ENCODE data around the gene KCNT1. TPM values are rescaled to one million over a fixed set of nuclear protein-coding genes. Genes with fewer than 3 reads are reported as not detected.

KCNT1 gene
- total and polyA plus RNA-seq, 10 of the 15 experiments (the other 5 are each of a cell fraction or from before 2014, with no cell fraction given), result not detected

DNA sequence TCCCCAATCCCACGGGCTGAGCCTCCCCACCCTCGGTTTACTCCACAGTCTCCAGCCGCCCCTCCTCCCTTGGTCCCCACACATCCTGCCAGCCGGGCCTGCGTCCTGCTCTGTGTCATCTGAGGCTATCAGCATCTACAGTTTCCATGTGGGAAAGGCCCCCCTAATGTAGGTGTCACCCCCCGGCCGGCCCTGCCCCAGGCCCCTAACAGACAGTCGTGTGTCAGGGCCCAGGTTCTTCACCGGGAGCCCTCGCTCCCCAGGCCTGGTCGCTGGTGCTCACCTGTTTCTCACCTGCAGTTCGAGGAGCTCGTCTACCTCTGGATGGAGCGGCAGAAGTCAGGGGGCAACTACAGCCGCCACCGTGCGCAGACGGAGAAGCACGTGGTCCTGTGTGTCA, 62.7 kb downstream of the KCNT1 start:
- TF ChIP-seq CTCF (IDR thresholded peaks at IDR 0.05 in 2 of 3, conservative IDR thresholded peaks at IDR 0.05 in 1 of 3; ENCODE audit: control insufficient read depth in 2 of 3, extremely low read depth in 1 of 3, insufficient read depth in 1 of 3, low read depth in 3 of 3, low read length in 3 of 3) (no peak), EZH2 (IDR thresholded peaks at IDR 0.05; ENCODE audit: borderline replicate concordance, control insufficient read depth, low read depth, low read length) (no peak), CHD4 (IDR thresholded peaks at IDR 0.05) (no peak), CEBPZ (IDR thresholded peaks at IDR 0.05; ENCODE audit: low read depth, low read length) (no peak), IRF4 (IDR thresholded peaks at IDR 0.05; ENCODE audit: low read depth, low read length) (no peak), ESRRA (IDR thresholded peaks at IDR 0.05; ENCODE audit: low read length) (no peak), LARP7 (IDR thresholded peaks at IDR 0.05) (no peak), TCF3 (IDR thresholded peaks at IDR 0.05; ENCODE audit: borderline replicate concordance, insufficient read depth, low read depth, low read length) (no peak), RAD21 (IDR thresholded peaks at IDR 0.05; ENCODE audit: insufficient read depth, low read depth, low read length) (no peak), MTA2 (IDR thresholded peaks at IDR 0.05; ENCODE audit: low read depth) (no peak)
- in situ Hi-C loops (cut with MboI) (no loop called here), intact Hi-C loops (cut with micrococcal nuclease; ENCODE audit: unreplicated experiment) (no loop called here)
- FAIRE-seq (no peak), DNase-seq (ENCODE audit: low read depth, low spot score) (no peak), ATAC-seq (no peak)
- Histone ChIP-seq H3K79me2 (ENCODE audit: control insufficient read depth, insufficient read depth, low read length) (no peaks in the 10 kb centered on the region), H3K36me3 (ENCODE audit: control insufficient read depth in 2 of 2, insufficient read depth in 2 of 2, low read length in 1 of 2) (no peaks in the 10 kb centered on the region), H3K9me3 (replicated peaks; ENCODE audit: control insufficient read depth, insufficient read depth, low read length) (no peaks in the 10 kb centered on the region; the same call in 2 of the 3 replicates), H3K27me3 (replicated peaks in 1 of 2; ENCODE audit: control insufficient read depth in 2 of 2, insufficient read depth in 2 of 2, low read length in 1 of 2) (no peaks in the 10 kb centered on the region), H3K27ac (ENCODE audit: control insufficient read depth, insufficient read depth) (no peak overlapping the region), H3K4me3 (no peak overlapping the region), H4K20me1 (ENCODE audit: control insufficient read depth, insufficient read depth) (no peaks in the 10 kb centered on the region), H3K4me2 (ENCODE audit: control insufficient read depth, insufficient read depth) (no peak overlapping the region), H2AFZ (ENCODE audit: control insufficient read depth, low read depth, low read length) (no peak overlapping the region), H3K9ac (ENCODE audit: control insufficient read depth, insufficient read depth, low read length) (no peak overlapping the region), H3K4me1 (ENCODE audit: control insufficient read depth, insufficient read depth, low read length) (no peaks in the 10 kb centered on the region)
- RAD21 ChIA-PET (ENCODE audit: unreplicated experiment), result no interaction called here
- SMC1A ChIA-PET (ENCODE audit: uncharacterized antibody, unreplicated experiment), result no interaction called here
- 55% methylated on average over 19 of the region's 19 CpGs for WGBS (ENCODE audit: insufficient coverage, insufficient replicate concordance, low lambda C conversion rate, missing lambda C conversion rate)
- no TSS peak for BruUV-seq (replicated peaks)
- CTCF ChIA-PET, result no interaction called here
- POLR2A ChIA-PET, result no interaction called here

Data from GM12878 (cell line).